HepG2 (cell line): ENCODE data around the gene PMPCB. TPM values are rescaled to one million over a fixed set of nuclear protein-coding genes. Genes with fewer than 3 reads are reported as not detected.

Experiments used
- GPN1 ChIP-seq: sonication (generic); formaldehyde crosslinking; IDR thresholded peaks from 2 replicates; pipeline ENCODE4 v1.5.1; 2020; ENCODE audit warnings: missing genetic modification reagents, borderline replicate concordance
- RFX5 ChIP-seq: IDR thresholded peaks from 2 replicates; pipeline ENCODE4 v1.6.1; 2011; ENCODE audit warnings: low read depth, low read length, improper control_type of control experiment
- ZC3H13 ChIP-seq: sonication (generic); formaldehyde crosslinking; IDR thresholded peaks from 2 replicates; pipeline ENCODE4 v1.8.1; 2023; ENCODE audit warnings: mild to moderate bottlenecking, missing genetic modification reagents, moderate library complexity
- ZFP62 ChIP-seq: sonication (generic); formaldehyde crosslinking; IDR thresholded peaks from 2 replicates; pipeline ENCODE4 v1.4.0; 2020; ENCODE audit warnings: missing genetic modification reagents
- ZNF121 ChIP-seq: sonication (generic); formaldehyde crosslinking; IDR thresholded peaks from 2 replicates; pipeline ENCODE4 v1.5.0; 2020; ENCODE audit warnings: mild to moderate bottlenecking, missing genetic modification reagents
- ZNF530 ChIP-seq: sonication (generic); formaldehyde crosslinking; IDR thresholded peaks from 2 replicates; pipeline ENCODE4 v1.5.0; 2020; ENCODE audit warnings: low read depth, mild to moderate bottlenecking, missing genetic modification reagents
- ZSCAN20 ChIP-seq: sonication (generic); formaldehyde crosslinking; IDR thresholded peaks from 2 replicates; pipeline ENCODE4 v1.4.0; 2020; ENCODE audit warnings: missing genetic modification reagents, mild to moderate bottlenecking, borderline replicate concordance
- polyA plus RNA-seq, 8 experiments: library from polyadenylated mRNA; depleted of rRNA in 3 of 8; stranded (reverse) in 7 of 8; unstranded in 1 of 8; fragments of >200 nt; fragmentation: Illumina TruSeq in 4 of 8; extraction: Trizol in 4 of 8; gene quantifications; 2 replicates each; pipeline versions ENCODE4 v1.2.1 to v1.2.3, GENCODE V29; 2011 to 2016; ENCODE audit warnings: low read depth in 4 of 8, missing spikeins in 1 of 8, mixed read lengths in 1 of 8; ENCODE audit not compliant: insufficient read depth in 1 of 8
- total RNA-seq, 5 experiments: library from RNA; depleted of rRNA; stranded (reverse); fragments of >200 nt; fragmentation: Illumina TruSeq; extraction: Trizol; gene quantifications; 2 replicates each; pipeline ENCODE4 v1.2.3, GENCODE V29; 2016; ENCODE audit warnings: low read depth in 1 of 5
- TF ChIP-seq, protein P1 (sequence below): IDR thresholded peaks from 2 replicates; pipeline ENCODE4 v1.6.1; 2016; ENCODE audit warnings: low read depth, borderline replicate concordance
- TF ChIP-seq, protein P2 (sequence below): sonication (generic); formaldehyde crosslinking; IDR thresholded peaks from 2 replicates; pipeline ENCODE4 v1.5.0; 2020; ENCODE audit warnings: missing genetic modification reagents
- TF ChIP-seq, protein P3 (sequence below): sonication (generic); formaldehyde crosslinking; IDR thresholded peaks from 2 replicates; pipeline ENCODE4 v1.5.1; 2020; ENCODE audit warnings: mild to moderate bottlenecking, missing genetic modification reagents, borderline replicate concordance
- TF ChIP-seq, protein P4 (sequence below): IDR thresholded peaks from 2 replicates; pipeline ENCODE4 v1.4.0; 2020; ENCODE audit warnings: mild to moderate bottlenecking, missing genetic modification reagents
- TF ChIP-seq, protein P5 (sequence below): sonication (generic); formaldehyde crosslinking; IDR thresholded peaks from 2 replicates; pipeline ENCODE4 v1.5.1; 2020; ENCODE audit warnings: mild to moderate bottlenecking, missing genetic modification reagents, moderate library complexity

The PMPCB gene
- total and polyA plus RNA-seq, 2 of the 13 experiments (the other 11 are each of a cell fraction or from before 2014, with no cell fraction given): 80.8 to 124 TPM

DNA sequence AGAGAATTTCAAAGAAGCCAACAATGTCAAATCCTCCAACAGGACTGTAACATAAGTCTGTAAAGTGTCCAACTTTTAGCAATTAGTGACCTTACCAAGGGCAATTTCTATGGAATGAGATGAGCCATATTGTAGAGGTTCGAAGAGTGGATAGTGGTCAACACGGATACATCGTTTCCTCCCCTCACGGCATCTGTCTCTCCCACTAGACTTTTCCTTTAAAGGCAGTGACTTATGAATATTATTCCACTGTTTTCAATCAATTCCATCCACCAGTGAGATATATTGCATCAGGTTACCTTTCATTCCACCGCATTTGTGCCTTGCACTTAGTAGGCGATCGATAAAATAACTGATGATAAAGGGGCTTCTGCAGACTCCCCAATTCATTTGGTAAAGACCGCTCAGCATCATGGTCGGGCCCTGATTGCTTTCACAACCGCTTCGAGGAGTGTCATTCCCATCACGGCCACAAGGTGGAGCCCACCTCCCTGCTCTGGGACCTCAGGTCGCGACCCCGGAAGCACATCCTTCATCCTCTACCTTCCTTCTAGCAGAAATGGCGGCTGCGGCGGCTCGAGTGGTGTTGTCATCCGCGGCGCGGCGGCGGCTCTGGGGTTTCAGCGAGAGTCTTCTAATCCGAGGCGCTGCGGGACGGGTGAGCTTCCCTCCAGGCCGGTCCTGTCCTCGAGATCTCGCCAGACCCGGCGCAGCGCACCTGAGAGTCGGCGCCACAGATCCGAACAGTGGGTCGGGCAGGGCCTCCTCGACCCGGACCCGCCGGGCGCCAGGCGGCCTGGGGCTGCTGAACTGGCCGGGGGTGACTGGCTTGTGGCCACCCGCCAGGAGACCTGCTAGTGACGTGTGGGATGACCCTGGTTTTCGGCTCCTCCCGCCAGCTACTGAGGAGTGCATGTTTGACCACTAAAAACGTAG lies at the start of gene PMPCB (continued):
- TF ChIP-seq, protein P1, sequence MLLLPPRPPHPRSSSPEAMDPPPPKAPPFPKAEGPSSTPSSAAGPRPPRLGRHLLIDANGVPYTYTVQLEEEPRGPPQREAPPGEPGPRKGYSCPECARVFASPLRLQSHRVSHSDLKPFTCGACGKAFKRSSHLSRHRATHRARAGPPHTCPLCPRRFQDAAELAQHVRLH (CRISPR knock-in tag): peak; percentile 90
- no peak for TF ChIP-seq GPN1 (CRISPR knock-in tag)
- TF ChIP-seq ZSCAN20 (CRISPR knock-in tag): peak; percentile 88; the same call in 1 of the 2 replicates
- no peak for TF ChIP-seq ZC3H13 (CRISPR knock-in tag)
- TF ChIP-seq ZNF530: no peak
- TF ChIP-seq, protein P2, sequence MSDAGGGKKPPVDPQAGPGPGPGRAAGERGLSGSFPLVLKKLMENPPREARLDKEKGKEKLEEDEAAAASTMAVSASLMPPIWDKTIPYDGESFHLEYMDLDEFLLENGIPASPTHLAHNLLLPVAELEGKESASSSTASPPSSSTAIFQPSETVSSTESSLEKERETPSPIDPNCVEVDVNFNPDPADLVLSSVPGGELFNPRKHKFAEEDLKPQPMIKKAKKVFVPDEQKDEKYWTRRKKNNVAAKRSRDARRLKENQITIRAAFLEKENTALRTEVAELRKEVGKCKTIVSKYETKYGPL (CRISPR knock-in tag): 0 out of 2 replicates have a peak, but pooled peaks have one; percentile 36
- TF ChIP-seq, protein P3, sequence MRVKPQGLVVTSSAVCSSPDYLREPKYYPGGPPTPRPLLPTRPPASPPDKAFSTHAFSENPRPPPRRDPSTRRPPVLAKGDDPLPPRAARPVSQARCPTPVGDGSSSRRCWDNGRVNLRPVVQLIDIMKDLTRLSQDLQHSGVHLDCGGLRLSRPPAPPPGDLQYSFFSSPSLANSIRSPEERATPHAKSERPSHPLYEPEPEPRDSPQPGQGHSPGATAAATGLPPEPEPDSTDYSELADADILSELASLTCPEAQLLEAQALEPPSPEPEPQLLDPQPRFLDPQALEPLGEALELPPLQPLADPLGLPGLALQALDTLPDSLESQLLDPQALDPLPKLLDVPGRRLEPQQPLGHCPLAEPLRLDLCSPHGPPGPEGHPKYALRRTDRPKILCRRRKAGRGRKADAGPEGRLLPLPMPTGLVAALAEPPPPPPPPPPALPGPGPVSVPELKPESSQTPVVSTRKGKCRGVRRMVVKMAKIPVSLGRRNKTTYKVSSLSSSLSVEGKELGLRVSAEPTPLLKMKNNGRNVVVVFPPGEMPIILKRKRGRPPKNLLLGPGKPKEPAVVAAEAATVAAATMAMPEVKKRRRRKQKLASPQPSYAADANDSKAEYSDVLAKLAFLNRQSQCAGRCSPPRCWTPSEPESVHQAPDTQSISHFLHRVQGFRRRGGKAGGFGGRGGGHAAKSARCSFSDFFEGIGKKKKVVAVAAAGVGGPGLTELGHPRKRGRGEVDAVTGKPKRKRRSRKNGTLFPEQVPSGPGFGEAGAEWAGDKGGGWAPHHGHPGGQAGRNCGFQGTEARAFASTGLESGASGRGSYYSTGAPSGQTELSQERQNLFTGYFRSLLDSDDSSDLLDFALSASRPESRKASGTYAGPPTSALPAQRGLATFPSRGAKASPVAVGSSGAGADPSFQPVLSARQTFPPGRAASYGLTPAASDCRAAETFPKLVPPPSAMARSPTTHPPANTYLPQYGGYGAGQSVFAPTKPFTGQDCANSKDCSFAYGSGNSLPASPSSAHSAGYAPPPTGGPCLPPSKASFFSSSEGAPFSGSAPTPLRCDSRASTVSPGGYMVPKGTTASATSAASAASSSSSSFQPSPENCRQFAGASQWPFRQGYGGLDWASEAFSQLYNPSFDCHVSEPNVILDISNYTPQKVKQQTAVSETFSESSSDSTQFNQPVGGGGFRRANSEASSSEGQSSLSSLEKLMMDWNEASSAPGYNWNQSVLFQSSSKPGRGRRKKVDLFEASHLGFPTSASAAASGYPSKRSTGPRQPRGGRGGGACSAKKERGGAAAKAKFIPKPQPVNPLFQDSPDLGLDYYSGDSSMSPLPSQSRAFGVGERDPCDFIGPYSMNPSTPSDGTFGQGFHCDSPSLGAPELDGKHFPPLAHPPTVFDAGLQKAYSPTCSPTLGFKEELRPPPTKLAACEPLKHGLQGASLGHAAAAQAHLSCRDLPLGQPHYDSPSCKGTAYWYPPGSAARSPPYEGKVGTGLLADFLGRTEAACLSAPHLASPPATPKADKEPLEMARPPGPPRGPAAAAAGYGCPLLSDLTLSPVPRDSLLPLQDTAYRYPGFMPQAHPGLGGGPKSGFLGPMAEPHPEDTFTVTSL (CRISPR knock-in tag): no peak
- TF ChIP-seq ZFP62 (CRISPR knock-in tag): no peak
- TF ChIP-seq, protein P4, sequence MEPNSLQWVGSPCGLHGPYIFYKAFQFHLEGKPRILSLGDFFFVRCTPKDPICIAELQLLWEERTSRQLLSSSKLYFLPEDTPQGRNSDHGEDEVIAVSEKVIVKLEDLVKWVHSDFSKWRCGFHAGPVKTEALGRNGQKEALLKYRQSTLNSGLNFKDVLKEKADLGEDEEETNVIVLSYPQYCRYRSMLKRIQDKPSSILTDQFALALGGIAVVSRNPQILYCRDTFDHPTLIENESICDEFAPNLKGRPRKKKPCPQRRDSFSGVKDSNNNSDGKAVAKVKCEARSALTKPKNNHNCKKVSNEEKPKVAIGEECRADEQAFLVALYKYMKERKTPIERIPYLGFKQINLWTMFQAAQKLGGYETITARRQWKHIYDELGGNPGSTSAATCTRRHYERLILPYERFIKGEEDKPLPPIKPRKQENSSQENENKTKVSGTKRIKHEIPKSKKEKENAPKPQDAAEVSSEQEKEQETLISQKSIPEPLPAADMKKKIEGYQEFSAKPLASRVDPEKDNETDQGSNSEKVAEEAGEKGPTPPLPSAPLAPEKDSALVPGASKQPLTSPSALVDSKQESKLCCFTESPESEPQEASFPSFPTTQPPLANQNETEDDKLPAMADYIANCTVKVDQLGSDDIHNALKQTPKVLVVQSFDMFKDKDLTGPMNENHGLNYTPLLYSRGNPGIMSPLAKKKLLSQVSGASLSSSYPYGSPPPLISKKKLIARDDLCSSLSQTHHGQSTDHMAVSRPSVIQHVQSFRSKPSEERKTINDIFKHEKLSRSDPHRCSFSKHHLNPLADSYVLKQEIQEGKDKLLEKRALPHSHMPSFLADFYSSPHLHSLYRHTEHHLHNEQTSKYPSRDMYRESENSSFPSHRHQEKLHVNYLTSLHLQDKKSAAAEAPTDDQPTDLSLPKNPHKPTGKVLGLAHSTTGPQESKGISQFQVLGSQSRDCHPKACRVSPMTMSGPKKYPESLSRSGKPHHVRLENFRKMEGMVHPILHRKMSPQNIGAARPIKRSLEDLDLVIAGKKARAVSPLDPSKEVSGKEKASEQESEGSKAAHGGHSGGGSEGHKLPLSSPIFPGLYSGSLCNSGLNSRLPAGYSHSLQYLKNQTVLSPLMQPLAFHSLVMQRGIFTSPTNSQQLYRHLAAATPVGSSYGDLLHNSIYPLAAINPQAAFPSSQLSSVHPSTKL: peak; percentile 62
- TF ChIP-seq, protein P5, sequence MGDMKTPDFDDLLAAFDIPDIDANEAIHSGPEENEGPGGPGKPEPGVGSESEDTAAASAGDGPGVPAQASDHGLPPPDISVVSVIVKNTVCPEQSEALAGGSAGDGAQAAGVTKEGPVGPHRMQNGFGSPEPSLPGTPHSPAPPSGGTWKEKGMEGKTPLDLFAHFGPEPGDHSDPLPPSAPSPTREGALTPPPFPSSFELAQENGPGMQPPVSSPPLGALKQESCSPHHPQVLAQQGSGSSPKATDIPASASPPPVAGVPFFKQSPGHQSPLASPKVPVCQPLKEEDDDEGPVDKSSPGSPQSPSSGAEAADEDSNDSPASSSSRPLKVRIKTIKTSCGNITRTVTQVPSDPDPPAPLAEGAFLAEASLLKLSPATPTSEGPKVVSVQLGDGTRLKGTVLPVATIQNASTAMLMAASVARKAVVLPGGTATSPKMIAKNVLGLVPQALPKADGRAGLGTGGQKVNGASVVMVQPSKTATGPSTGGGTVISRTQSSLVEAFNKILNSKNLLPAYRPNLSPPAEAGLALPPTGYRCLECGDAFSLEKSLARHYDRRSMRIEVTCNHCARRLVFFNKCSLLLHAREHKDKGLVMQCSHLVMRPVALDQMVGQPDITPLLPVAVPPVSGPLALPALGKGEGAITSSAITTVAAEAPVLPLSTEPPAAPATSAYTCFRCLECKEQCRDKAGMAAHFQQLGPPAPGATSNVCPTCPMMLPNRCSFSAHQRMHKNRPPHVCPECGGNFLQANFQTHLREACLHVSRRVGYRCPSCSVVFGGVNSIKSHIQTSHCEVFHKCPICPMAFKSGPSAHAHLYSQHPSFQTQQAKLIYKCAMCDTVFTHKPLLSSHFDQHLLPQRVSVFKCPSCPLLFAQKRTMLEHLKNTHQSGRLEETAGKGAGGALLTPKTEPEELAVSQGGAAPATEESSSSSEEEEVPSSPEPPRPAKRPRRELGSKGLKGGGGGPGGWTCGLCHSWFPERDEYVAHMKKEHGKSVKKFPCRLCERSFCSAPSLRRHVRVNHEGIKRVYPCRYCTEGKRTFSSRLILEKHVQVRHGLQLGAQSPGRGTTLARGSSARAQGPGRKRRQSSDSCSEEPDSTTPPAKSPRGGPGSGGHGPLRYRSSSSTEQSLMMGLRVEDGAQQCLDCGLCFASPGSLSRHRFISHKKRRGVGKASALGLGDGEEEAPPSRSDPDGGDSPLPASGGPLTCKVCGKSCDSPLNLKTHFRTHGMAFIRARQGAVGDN (CRISPR knock-in tag): peak; percentile 97
- TF ChIP-seq RFX5: no peak
- TF ChIP-seq ZNF121 (CRISPR knock-in tag): no peak
